ENCODE results near the gene FGFR1OP2.

- TF ChIP-seq CEBPB (IDR thresholded peaks at IDR 0.05; ENCODE audit: low read depth, low read length) (no peak), CTCF (conservative IDR thresholded peaks at IDR 0.05; ENCODE audit: low read depth, low read length) (no peak), RAD21 (IDR thresholded peaks at IDR 0.05; ENCODE audit: low read length) (no peak), USF2 (IDR thresholded peaks at IDR 0.05; ENCODE audit: low read depth, low read length) (no peak), CHD1 (IDR thresholded peaks at IDR 0.05; ENCODE audit: low read depth, low read length) (no peak), POLR2A (IDR thresholded peaks at IDR 0.05; ENCODE audit: low read depth, low read length) (no peak), RCOR1 (IDR thresholded peaks at IDR 0.05; ENCODE audit: insufficient replicate concordance, low read length) (no peak), SMC3 (IDR thresholded peaks at IDR 0.05; ENCODE audit: low read depth, low read length) (no peak), BHLHE40 (IDR thresholded peaks at IDR 0.05; ENCODE audit: low read depth, low read length) (no peak), ELK1 (IDR thresholded peaks at IDR 0.05; ENCODE audit: borderline replicate concordance, low read depth, low read length) (no peak), MAZ (IDR thresholded peaks at IDR 0.05; ENCODE audit: borderline replicate concordance, low read depth, low read length) (no peak), RFX5 (IDR thresholded peaks at IDR 0.05; ENCODE audit: low read depth, low read length) (no peak), MXI1 (IDR thresholded peaks at IDR 0.05; ENCODE audit: borderline replicate concordance, low read depth, low read length) (no peak), MAFK (IDR thresholded peaks at IDR 0.05; ENCODE audit: low read depth, low read length) (no peak)
These were observed 71.6 kb downstream of the FGFR1OP2 start for GRCh38 chr12:27009881-27010301.

All from IMR-90 (cell line).